ENCODE measurements around the gene RCOR1.

DNA sequence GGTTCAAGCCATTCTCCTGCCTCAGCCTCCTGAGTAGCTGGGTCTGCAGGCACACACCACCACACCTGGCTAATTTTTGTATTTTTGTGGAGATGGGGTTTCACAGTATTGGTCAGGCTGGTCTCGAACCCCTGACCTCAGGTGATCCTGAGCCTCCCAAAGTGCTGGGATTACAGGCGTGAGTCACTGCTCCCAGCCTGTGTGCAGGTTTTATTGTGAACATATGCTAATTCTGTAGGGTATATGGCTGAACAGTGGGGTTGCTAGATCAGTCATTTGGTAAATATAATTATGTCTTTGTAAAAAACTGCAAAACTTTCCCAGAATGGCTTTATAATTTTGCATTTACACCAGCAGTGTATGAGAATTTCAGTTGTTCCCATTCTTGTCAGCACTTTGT, 85.9 kb downstream of the RCOR1 start:
- TF ChIP-seq CTCF (conservative IDR thresholded peaks at IDR 0.05; ENCODE audit: low read depth, low read length) (no peak), EZH2 (IDR thresholded peaks at IDR 0.05; ENCODE audit: borderline replicate concordance, low read depth, low read length, poor library complexity, severe bottlenecking) (no peak)
